Activated T-cell treated with anti-CD3 and anti-CD28 coated beads, Interleukin-2, amount 50 U/mL, for 1 hour (primary cell): Measurements from ENCODE around the gene ACTR1A.
"Not testable (repeated sequence)": the region's sequence is repeated elsewhere in the genome, so short reads cannot be mapped to it uniquely, and the experiment has no call there.

Source experiments
- DNase-seq: peaks from one replicate; pipeline ENCODE4 v3.0.0-alpha.2; 2020

Gene ACTR1A

GRCh38 chr10:102502337-102503151, at the start of gene ACTR1A:
Gene ACTR1A (minus strand): TSS chr10:102502712. CDS start chr10:102502647, 65 bp downstream.
- peak; percentile 94 for DNase-seq

- DNase-seq = no peak
Observed at GRCh38 chr10:102550636-102551210, 48.2 kb upstream of the ACTR1A start.

- DNase-seq = no peak
Observed at GRCh38 chr10:102549549-102549948, 47.0 kb upstream of the ACTR1A start.

- DNase-seq = no peak
Observed at GRCh38 chr10:102546606-102547320, 44.3 kb upstream of the ACTR1A start.

GRCh38 chr10:102545997-102546396, 43.5 kb upstream of the ACTR1A start:
- no peak for DNase-seq

- no peak for DNase-seq
Observed at GRCh38 chr10:102545265-102545871, 42.9 kb upstream of the ACTR1A start.

GRCh38 chr10:102542800-102543418, 40.4 kb upstream of the ACTR1A start:
- DNase-seq = no peak

GRCh38 chr10:102540023-102540422, 37.5 kb upstream of the ACTR1A start:
- no peak for DNase-seq

- no peak for DNase-seq
Observed at GRCh38 chr10:102538811-102539210, 36.3 kb upstream of the ACTR1A start.

GRCh38 chr10:102537948-102538347, 35.4 kb upstream of the ACTR1A start:
- DNase-seq = no peak

GRCh38 chr10:102537367-102537766, 34.9 kb upstream of the ACTR1A start:
- DNase-seq = no peak

- no peak for DNase-seq
Observed at GRCh38 chr10:102535481-102536147, 33.1 kb upstream of the ACTR1A start.

- DNase-seq = not testable (repeated sequence)
Observed at GRCh38 chr10:102534966-102535365, 32.5 kb upstream of the ACTR1A start.

- no peak for DNase-seq
Observed at GRCh38 chr10:102534333-102534732, 31.8 kb upstream of the ACTR1A start.

- DNase-seq = no peak
Observed at GRCh38 chr10:102527546-102527945, 25.0 kb upstream of the ACTR1A start.

- no peak for DNase-seq
Observed at GRCh38 chr10:102524746-102525145, 22.2 kb upstream of the ACTR1A start.

GRCh38 chr10:102523250-102524029, 20.9 kb upstream of the ACTR1A start:
- no peak for DNase-seq

- no peak for DNase-seq
Observed at GRCh38 chr10:102522874-102523249, 20.4 kb upstream of the ACTR1A start.

- no peak for DNase-seq
Observed at GRCh38 chr10:102519246-102519825, 16.8 kb upstream of the ACTR1A start.

- DNase-seq = no peak
Observed at GRCh38 chr10:102517553-102517952, 15.0 kb upstream of the ACTR1A start.

- no peak for DNase-seq
Observed at GRCh38 chr10:102515724-102516123, 13.2 kb upstream of the ACTR1A start.
